Hypothalamus (tissue), 51 donors: ENCODE data around the gene OSTN.

Source experiments
- DNase-seq, 51 donors: peaks; one replicate each; lab custom pipeline; 2025; lab: John Stamatoyannopoulos, UW

Gene OSTN

GRCh38 chr3:191227541-191227940 lies 28.5 kb downstream of the OSTN start:
- no peak for DNase-seq

- no peak for DNase-seq
Measured at GRCh38 chr3:191234216-191234615, 35.2 kb downstream of the OSTN start.

GRCh38 chr3:191235331-191236314 lies 36.6 kb downstream of the OSTN start:
- no peak for DNase-seq

- DNase-seq = no peak
Measured at GRCh38 chr3:191236646-191237045, 37.6 kb downstream of the OSTN start.

GRCh38 chr3:191237047-191237882 lies 38.2 kb downstream of the OSTN start:
- DNase-seq = no peak

GRCh38 chr3:191238321-191238817 lies 39.3 kb downstream of the OSTN start:
- DNase-seq = no peak

GRCh38 chr3:191239407-191240031 lies 40.5 kb downstream of the OSTN start:
- no peak for DNase-seq

- DNase-seq = peak in 1 of 51 donors; percentile 19
Measured at GRCh38 chr3:191240486-191240885, 41.4 kb downstream of the OSTN start.

- no peak for DNase-seq
Measured at GRCh38 chr3:191244242-191244867, 45.3 kb downstream of the OSTN start.

GRCh38 chr3:191246034-191246433 lies 47.0 kb downstream of the OSTN start:
- peak in 3 of 51 donors; percentile 4 to 18 (median 9) for DNase-seq

GRCh38 chr3:191246630-191247029 lies 47.6 kb downstream of the OSTN start:
- DNase-seq = no peak

GRCh38 chr3:191253089-191253799 lies 54.2 kb downstream of the OSTN start:
- DNase-seq = no peak

GRCh38 chr3:191254098-191254873 lies 55.2 kb downstream of the OSTN start:
- DNase-seq = no peak

- no peak for DNase-seq
Measured at GRCh38 chr3:191255156-191255555, 56.1 kb downstream of the OSTN start.

GRCh38 chr3:191256405-191256804 lies 57.4 kb downstream of the OSTN start:
- DNase-seq = no peak

GRCh38 chr3:191257286-191257685 lies 58.2 kb downstream of the OSTN start:
- DNase-seq = no peak

- no peak for DNase-seq
Measured at GRCh38 chr3:191259486-191259885, 60.4 kb downstream of the OSTN start.

- DNase-seq = no peak
Measured at GRCh38 chr3:191260431-191261303, 61.6 kb downstream of the OSTN start.
